GM21423 (cell line): ENCODE data around the gene EIF2B5.

Experiments
- ATAC-seq: cut with Tn5 transposase; IDR thresholded peaks from one replicate; pipeline ENCODE4 v1.9.1; 2021; ENCODE audit warnings: mild to moderate bottlenecking, moderate library complexity; ENCODE audit not compliant: unreplicated experiment

The EIF2B5 gene

GRCh38 chr3:184172681-184173373 is 37.7 kb downstream of the EIF2B5 start:
- ATAC-seq: no peak

GRCh38 chr3:184173374-184173722 is 38.2 kb downstream of the EIF2B5 start:
- no peak for ATAC-seq

- no peak for ATAC-seq
Observed at GRCh38 chr3:184174284-184174645, 39.1 kb downstream of the EIF2B5 start.

GRCh38 chr3:184174646-184175492 is 39.7 kb downstream of the EIF2B5 start, which contains the start of gene AP2M1:
Gene AP2M1, plus strand, starts transcription at chr3:184174855. Its CDS starts 2,139 bp downstream, at chr3:184176994.
- ATAC-seq: peak; percentile 97

- no peak for ATAC-seq
Observed at GRCh38 chr3:184175506-184175905, 40.3 kb downstream of the EIF2B5 start.

GRCh38 chr3:184175981-184176376 is 40.8 kb downstream of the EIF2B5 start:
- no peak for ATAC-seq

- no peak for ATAC-seq
Observed at GRCh38 chr3:184176377-184177330, 41.5 kb downstream of the EIF2B5 start.

- no peak for ATAC-seq
Observed at GRCh38 chr3:184177331-184177731, 42.2 kb downstream of the EIF2B5 start.

- no peak for ATAC-seq
Observed at GRCh38 chr3:184177767-184178306, 42.7 kb downstream of the EIF2B5 start.

GRCh38 chr3:184178521-184179138 is 43.5 kb downstream of the EIF2B5 start:
- ATAC-seq: no peak

- no peak for ATAC-seq
Observed at GRCh38 chr3:184180165-184180564, 45.0 kb downstream of the EIF2B5 start.

- ATAC-seq: no peak
Observed at GRCh38 chr3:184181596-184181995, 46.4 kb downstream of the EIF2B5 start.

- ATAC-seq: no peak
Observed at GRCh38 chr3:184183679-184184078, 48.5 kb downstream of the EIF2B5 start.

- ATAC-seq: no peak
Observed at GRCh38 chr3:184184546-184185230, 49.5 kb downstream of the EIF2B5 start.

GRCh38 chr3:184185461-184186183 is 50.5 kb downstream of the EIF2B5 start:
- peak; percentile 88 for ATAC-seq

GRCh38 chr3:184186184-184186901 is 51.2 kb downstream of the EIF2B5 start, which contains the start of gene ABCF3:
Gene ABCF3, plus strand, starts transcription at chr3:184186199. Its CDS starts 9 bp downstream, at chr3:184186208.
- ATAC-seq: peak; percentile 16

GRCh38 chr3:184186902-184187207 is 51.7 kb downstream of the EIF2B5 start:
- ATAC-seq: no peak

GRCh38 chr3:184188080-184188479 is 52.9 kb downstream of the EIF2B5 start:
- no peak for ATAC-seq

- ATAC-seq: no peak
Observed at GRCh38 chr3:184189421-184189820, 54.3 kb downstream of the EIF2B5 start.
